GM18909 (cell line): ENCODE measurements around the gene TMEM39A.

Source experiments
- ATAC-seq: cut with Tn5 transposase; IDR thresholded peaks from one replicate; pipeline ENCODE4 v1.9.1; 2021; ENCODE audit warnings: mild to moderate bottlenecking; ENCODE audit not compliant: unreplicated experiment, poor library complexity

TMEM39A gene

GRCh38 chr3:119463171-119464169, at the start of gene TMEM39A:
TSS of gene TMEM39A (minus strand) at chr3:119463615. CDS start at chr3:119462074, 1,541 bp downstream.
- peak; percentile 94 for ATAC-seq

GRCh38 chr3:119510690-119511089, 47.3 kb upstream of the TMEM39A start:
- ATAC-seq = no peak

GRCh38 chr3:119508172-119508845, 44.9 kb upstream of the TMEM39A start:
- ATAC-seq = peak; percentile 81

- no peak for ATAC-seq
Measured at GRCh38 chr3:119507404-119507803, 44.0 kb upstream of the TMEM39A start.

- ATAC-seq = no peak
Measured at GRCh38 chr3:119506631-119507030, 43.2 kb upstream of the TMEM39A start.

GRCh38 chr3:119500901-119501300, 37.5 kb upstream of the TMEM39A start:
- no peak for ATAC-seq

GRCh38 chr3:119500265-119500664, 36.9 kb upstream of the TMEM39A start:
- ATAC-seq = no peak

- ATAC-seq = peak; percentile 99
Measured at GRCh38 chr3:119498186-119499011, 35.0 kb upstream of the TMEM39A start, which contains the start of gene TIMMDC1. TSS of gene TIMMDC1 (plus strand) at chr3:119498547. CDS start at chr3:119498734, 187 bp downstream.

- peak; percentile 23 for ATAC-seq
Measured at GRCh38 chr3:119497820-119498185, 34.4 kb upstream of the TMEM39A start.

GRCh38 chr3:119494597-119494996, 31.2 kb upstream of the TMEM39A start:
- ATAC-seq = no peak

- no peak for ATAC-seq
Measured at GRCh38 chr3:119492810-119493209, 29.4 kb upstream of the TMEM39A start.

GRCh38 chr3:119492128-119492527, 28.7 kb upstream of the TMEM39A start:
- ATAC-seq = no peak

GRCh38 chr3:119490153-119490552, 26.7 kb upstream of the TMEM39A start:
- no peak for ATAC-seq

GRCh38 chr3:119485563-119485962, 22.1 kb upstream of the TMEM39A start:
- no peak for ATAC-seq

- no peak for ATAC-seq
Measured at GRCh38 chr3:119483101-119483500, 19.7 kb upstream of the TMEM39A start.

- ATAC-seq = no peak
Measured at GRCh38 chr3:119481079-119481478, 17.7 kb upstream of the TMEM39A start.

GRCh38 chr3:119470866-119471265, 7.5 kb upstream of the TMEM39A start:
- no peak for ATAC-seq

- no peak for ATAC-seq
Measured at GRCh38 chr3:119469418-119470189, 6.2 kb upstream of the TMEM39A start.

- no peak for ATAC-seq
Measured at GRCh38 chr3:119468041-119468440, 4.6 kb upstream of the TMEM39A start.

GRCh38 chr3:119457246-119457645, 6.2 kb downstream of the TMEM39A start:
- no peak for ATAC-seq
